GM21526 (cell line): ENCODE measurements around the gene TUBA3D.
"Not testable (repeated sequence)": the region's sequence is repeated elsewhere in the genome, so short reads cannot be mapped to it uniquely, and the experiment has no call there.

ENCODE experiments used
- ATAC-seq: cut with Tn5 transposase; IDR thresholded peaks from one replicate; pipeline ENCODE4 v1.9.1; 2021; ENCODE audit warnings: moderate library complexity; ENCODE audit not compliant: unreplicated experiment, low FRiP score

TUBA3D gene

DNA sequence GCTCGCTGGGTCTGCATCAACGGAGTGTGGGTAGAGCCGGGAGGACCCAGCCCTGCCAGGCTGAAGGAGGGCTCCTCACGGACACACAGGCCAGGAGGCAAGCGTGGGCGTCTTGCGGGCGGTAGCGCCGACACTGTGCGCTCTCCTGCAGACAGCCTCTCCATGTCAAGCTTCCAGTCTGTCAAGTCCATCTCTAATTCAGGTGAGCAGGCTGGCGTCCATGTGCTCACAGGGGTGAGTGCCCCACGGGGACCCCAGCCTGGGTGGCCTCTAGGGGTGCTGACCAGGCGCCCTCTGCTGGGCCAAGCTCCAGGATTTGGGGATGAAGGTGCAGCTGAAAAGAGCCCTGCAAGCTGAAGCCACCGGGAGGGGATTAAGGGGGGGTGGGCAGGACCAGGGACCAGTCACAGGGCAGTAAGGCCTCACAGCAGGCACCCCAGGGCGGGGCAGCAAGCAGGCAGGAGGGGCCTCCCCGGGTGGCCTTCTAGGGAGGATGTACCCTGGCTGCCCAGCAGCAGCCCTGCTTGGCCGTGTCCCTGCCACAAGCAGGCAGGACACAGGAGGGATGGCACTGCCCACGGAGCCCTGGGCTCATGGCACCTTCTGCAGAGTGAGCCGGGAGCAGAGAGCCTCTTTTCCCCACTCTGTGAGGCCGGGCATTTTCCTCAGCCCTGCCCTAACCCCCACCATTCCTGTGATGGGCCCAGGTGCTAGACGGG lies 54.9 kb downstream of the TUBA3D start:
- not testable (repeated sequence) for ATAC-seq

DNA sequence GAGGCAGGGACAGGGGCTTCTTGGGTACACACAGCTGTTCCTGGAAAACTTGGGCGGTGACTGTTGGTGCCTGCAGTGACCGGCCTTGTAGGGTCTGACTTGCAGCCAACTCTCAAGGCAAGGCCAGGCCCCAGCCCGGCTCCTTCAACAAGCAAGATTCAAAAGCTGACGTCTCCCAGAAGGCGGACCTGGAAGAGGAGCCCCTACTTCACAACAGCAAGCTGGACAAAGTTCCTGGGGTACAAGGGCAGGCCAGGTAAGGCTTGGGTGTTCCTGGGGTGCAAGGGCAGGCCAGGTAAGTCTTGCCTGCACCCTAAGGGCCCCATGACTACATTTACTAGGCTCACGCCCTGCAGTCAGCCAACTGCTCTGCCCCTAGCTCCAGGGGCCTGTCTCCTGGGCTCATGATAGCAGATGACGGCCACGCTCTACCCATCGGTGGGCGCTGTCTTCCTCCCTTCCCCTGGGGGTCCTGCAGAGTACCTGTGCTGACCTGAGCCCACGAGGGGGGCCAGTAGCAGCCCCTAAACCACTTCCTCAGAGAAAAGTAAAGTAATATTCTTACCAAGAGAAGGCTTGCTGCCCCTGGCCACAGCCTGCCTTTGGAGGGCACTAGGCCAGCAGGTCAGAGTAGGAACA lies 55.7 kb downstream of the TUBA3D start:
- ATAC-seq, result not testable (repeated sequence)
